ENCODE data around the gene SPOCK1. TPM values are rescaled to one million over a fixed set of nuclear protein-coding genes. Genes with fewer than 3 reads are reported as not detected.

The SPOCK1 gene
- total RNA-seq, 1 experiment from 2014 or later, result 10.9 TPM

DNA sequence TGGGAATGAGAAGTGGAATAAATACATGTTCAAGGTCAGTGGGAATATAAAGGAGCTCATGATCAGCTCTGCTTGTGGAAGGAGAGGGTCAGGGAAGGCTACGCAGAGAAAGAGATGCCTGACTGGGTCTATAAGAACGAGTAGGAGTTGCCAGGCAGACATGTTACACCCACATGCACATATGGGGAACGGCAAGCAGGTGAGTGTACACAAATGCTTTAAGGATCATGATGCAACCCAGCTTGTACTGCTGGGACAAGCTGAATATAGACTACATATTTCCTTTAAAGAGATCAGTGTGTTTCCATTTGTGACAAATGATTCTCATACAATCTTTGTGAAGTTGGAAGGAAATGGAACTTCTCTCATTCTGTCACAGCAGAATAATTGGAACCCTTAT, 141.7 kb downstream of the SPOCK1 start:
- Histone ChIP-seq H3K9me3 (ENCODE audit: control insufficient read depth, low read depth, low read length) (no peaks in the 10 kb centered on the region), H3K79me1 (ENCODE audit: insufficient read depth, low read depth, low read length, poor library complexity, severe bottlenecking) (no peaks in the 10 kb centered on the region), H3K18ac (ENCODE audit: insufficient read length, low read depth, low read length) (no peak overlapping the region), H2BK12ac (ENCODE audit: insufficient read length, low read depth, low read length) (no peak overlapping the region), H2BK20ac (ENCODE audit: low read depth, low read length, poor library complexity, severe bottlenecking) (no peak overlapping the region), H3K14ac (ENCODE audit: insufficient read depth, low read length) (no peak overlapping the region), H3K4ac (ENCODE audit: low read depth, low read length) (no peak overlapping the region), H3T11ph (ENCODE audit: low read length) (no peak overlapping the region), H3K23me2 (ENCODE audit: insufficient read length, low read depth, low read length, poor library complexity, severe bottlenecking) (no peaks in the 10 kb centered on the region), H3K79me2 (ENCODE audit: insufficient read depth, low read length) (no peaks in the 10 kb centered on the region), H2AK5ac (ENCODE audit: insufficient read length, low read length) (no peak overlapping the region), H3K56ac (ENCODE audit: insufficient read length, low read depth, low read length) (no peak overlapping the region), H3K9ac (ENCODE audit: extremely low read depth, insufficient read length, low read length) (no peak overlapping the region), H3K23ac (ENCODE audit: insufficient read length, low read depth, low read length) (no peak overlapping the region), H3K4me1 (ENCODE audit: insufficient read depth, low read length) (no peaks in the 10 kb centered on the region), H2BK15ac (ENCODE audit: low read depth, low read length) (no peak overlapping the region), H2BK5ac (ENCODE audit: insufficient read length, low read length) (no peak overlapping the region), H3K27ac (ENCODE audit: insufficient read length, low read depth, low read length) (no peak overlapping the region), H2AFZ (ENCODE audit: low read length) (no peak overlapping the region), H3K4me2 (ENCODE audit: insufficient read depth, insufficient read length, low read length) (no peak overlapping the region), H4K5ac (ENCODE audit: insufficient read length, low read depth, low read length) (no peak overlapping the region), H4K8ac (replicated peaks; ENCODE audit: insufficient read length, low read depth, low read length) (no peak overlapping the region), H3K27me3 (ENCODE audit: insufficient read depth, low read length) (no peaks in the 10 kb centered on the region), H4K20me1 (ENCODE audit: control insufficient read depth, insufficient read depth, insufficient read length) (no peaks in the 10 kb centered on the region), H4K91ac (ENCODE audit: insufficient read length, low read depth, low read length) (no peak overlapping the region), H2BK120ac (ENCODE audit: low read depth, low read length, poor library complexity, severe bottlenecking) (no peak overlapping the region)
- TF ChIP-seq, protein P1, sequence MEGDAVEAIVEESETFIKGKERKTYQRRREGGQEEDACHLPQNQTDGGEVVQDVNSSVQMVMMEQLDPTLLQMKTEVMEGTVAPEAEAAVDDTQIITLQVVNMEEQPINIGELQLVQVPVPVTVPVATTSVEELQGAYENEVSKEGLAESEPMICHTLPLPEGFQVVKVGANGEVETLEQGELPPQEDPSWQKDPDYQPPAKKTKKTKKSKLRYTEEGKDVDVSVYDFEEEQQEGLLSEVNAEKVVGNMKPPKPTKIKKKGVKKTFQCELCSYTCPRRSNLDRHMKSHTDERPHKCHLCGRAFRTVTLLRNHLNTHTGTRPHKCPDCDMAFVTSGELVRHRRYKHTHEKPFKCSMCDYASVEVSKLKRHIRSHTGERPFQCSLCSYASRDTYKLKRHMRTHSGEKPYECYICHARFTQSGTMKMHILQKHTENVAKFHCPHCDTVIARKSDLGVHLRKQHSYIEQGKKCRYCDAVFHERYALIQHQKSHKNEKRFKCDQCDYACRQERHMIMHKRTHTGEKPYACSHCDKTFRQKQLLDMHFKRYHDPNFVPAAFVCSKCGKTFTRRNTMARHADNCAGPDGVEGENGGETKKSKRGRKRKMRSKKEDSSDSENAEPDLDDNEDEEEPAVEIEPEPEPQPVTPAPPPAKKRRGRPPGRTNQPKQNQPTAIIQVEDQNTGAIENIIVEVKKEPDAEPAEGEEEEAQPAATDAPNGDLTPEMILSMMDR (conservative IDR thresholded peaks at IDR 0.05), result no peak
- no peaks in the 10 kb centered on the region for H3K36me3 Mint-ChIP-seq (ENCODE audit: insufficient read depth in 1 of 3, low read depth in 3 of 3)
- no CpG with 5 or more reads among the region's 3 CpGs for WGBS (ENCODE audit: extremely low coverage, insufficient read length, low lambda C conversion rate)
- peaks cover 3% of the 10 kb centered on the region in 2 experiments; a peak in 1 of 4 replicates for H3K4me1 Mint-ChIP-seq
- H3K27me3 Mint-ChIP-seq (ENCODE audit: low read depth), result peaks cover 2% of the 10 kb centered on the region
- DNase-seq, result no peak
- H3K27ac Mint-ChIP-seq, result no peak overlapping the region; a peak in 1 of 7 replicates
- H3K9me3 Mint-ChIP-seq, result no peaks in the 10 kb centered on the region
- H3K4me3 Mint-ChIP-seq, result no peak overlapping the region

Measured in H9 (cell line).